Caco-2 (cell line): ENCODE data around the gene RAB3A. TPM values are rescaled to one million over a fixed set of nuclear protein-coding genes. Genes with fewer than 3 reads are reported as not detected.

Experiments used
- BruUV-seq: library from RNA; stranded (reverse); fragments of 400-500 nt; replicated peaks from 2 replicates; lab custom pipeline; 2021; lab: Mats Ljungman, UMichigan
- CTCF ChIA-PET: fragments of 300-600 bp; sonication (Branson Sonifier 250); formaldehyde crosslinking; loops from one replicate; lab custom pipeline; 2022; ENCODE audit warnings: antibody characterized with exemption; lab: Charles Lee
- POLR2A ChIA-PET: fragments of 300-600 bp; sonication (Branson Sonifier 250); formaldehyde crosslinking; loops from one replicate; lab custom pipeline; 2022; ENCODE audit warnings: antibody characterized with exemption; lab: Charles Lee
- DNase-seq, 2 experiments: peaks; one replicate each; pipeline versions ENCODE4 v3.0.0 to v3.0.0-alpha.2; 2020 to 2022
- H3K27me3 ChIP-seq: replicated peaks from 2 replicates; pipeline ENCODE4 v1.6.0; 2011; ENCODE audit warnings: low read length; ENCODE audit not compliant: control insufficient read depth, insufficient read depth
- H3K36me3 ChIP-seq: 2 replicates; pipeline ENCODE4 v1.5.1; 2011; ENCODE audit warnings: low read length; ENCODE audit not compliant: control insufficient read depth, insufficient read depth
- H3K4me1 ChIP-seq: fragments of 250-450 bp; sonication (Bioruptor Pico); 2 replicates; pipeline ENCODE4 v1.5.1; 2020; ENCODE audit warnings: mild to moderate bottlenecking
- H3K4me3 ChIP-seq: 2 replicates; pipeline ENCODE4 v1.5.1; 2011; ENCODE audit warnings: low read depth, mild to moderate bottlenecking, control low read depth, low read length
- H3K9me3 ChIP-seq: fragments of 250-450 bp; sonication (Bioruptor Pico); 2 replicates; pipeline ENCODE4 v1.5.1; 2020; ENCODE audit warnings: mild to moderate bottlenecking, moderate library complexity
- H3K27ac Mint-ChIP-seq: one replicate; pipeline ENCODE4 v1.8.0; 2022; ENCODE audit warnings: mixed read lengths; ENCODE audit not compliant: unreplicated experiment
- H3K27me3 Mint-ChIP-seq: one replicate; pipeline ENCODE4 v1.8.0; 2022; ENCODE audit warnings: mixed read lengths; ENCODE audit not compliant: insufficient read depth, unreplicated experiment
- H3K36me3 Mint-ChIP-seq: one replicate; pipeline ENCODE4 v1.8.0; 2022; ENCODE audit warnings: mild to moderate bottlenecking, mixed read lengths; ENCODE audit not compliant: insufficient read depth, unreplicated experiment
- H3K4me1 Mint-ChIP-seq: one replicate; pipeline ENCODE4 v1.8.0; 2022; ENCODE audit warnings: low read depth, mixed read lengths; ENCODE audit not compliant: unreplicated experiment
- H3K4me3 Mint-ChIP-seq: one replicate; pipeline ENCODE4 v1.8.0; 2022; ENCODE audit warnings: mild to moderate bottlenecking, moderate library complexity, mixed read lengths; ENCODE audit not compliant: unreplicated experiment
- H3K9me3 Mint-ChIP-seq: one replicate; pipeline ENCODE4 v1.8.0; 2022; ENCODE audit warnings: mixed read lengths; ENCODE audit not compliant: unreplicated experiment
- intact Hi-C: fragments of 100-400 bp; cut with micrococcal nuclease; formaldehyde crosslinking; loops from one replicate; pipeline ENCODE4 v1.10.0; 2022; ENCODE audit not compliant: unreplicated experiment
- total RNA-seq: library from RNA; stranded (reverse); gene quantifications from 2 replicates; pipeline ENCODE4 v1.2.3, GENCODE V29; 2022
- TF ChIP-seq, protein P1 (sequence below), 2 experiments: fragments of 200-600 bp in 1 of 2; IDR thresholded peaks; 1 replicate in 1 of 2; 2 replicates in 1 of 2; pipeline versions ENCODE4 v1.5.1 to v1.8.0; 2011 to 2022; ENCODE audit warnings: antibody characterized with exemption in 1 of 2, control low read depth in 1 of 2, inconsistent platforms in 1 of 2, low read depth in 1 of 2, low read length in 1 of 2, mild to moderate bottlenecking in 1 of 2, moderate library complexity in 1 of 2; ENCODE audit not compliant: insufficient read depth in 1 of 2, severe bottlenecking in 1 of 2, unreplicated experiment in 1 of 2

RAB3A gene
- total RNA-seq, 1 experiment from 2014 or later: 2.3 TPM

DNA sequence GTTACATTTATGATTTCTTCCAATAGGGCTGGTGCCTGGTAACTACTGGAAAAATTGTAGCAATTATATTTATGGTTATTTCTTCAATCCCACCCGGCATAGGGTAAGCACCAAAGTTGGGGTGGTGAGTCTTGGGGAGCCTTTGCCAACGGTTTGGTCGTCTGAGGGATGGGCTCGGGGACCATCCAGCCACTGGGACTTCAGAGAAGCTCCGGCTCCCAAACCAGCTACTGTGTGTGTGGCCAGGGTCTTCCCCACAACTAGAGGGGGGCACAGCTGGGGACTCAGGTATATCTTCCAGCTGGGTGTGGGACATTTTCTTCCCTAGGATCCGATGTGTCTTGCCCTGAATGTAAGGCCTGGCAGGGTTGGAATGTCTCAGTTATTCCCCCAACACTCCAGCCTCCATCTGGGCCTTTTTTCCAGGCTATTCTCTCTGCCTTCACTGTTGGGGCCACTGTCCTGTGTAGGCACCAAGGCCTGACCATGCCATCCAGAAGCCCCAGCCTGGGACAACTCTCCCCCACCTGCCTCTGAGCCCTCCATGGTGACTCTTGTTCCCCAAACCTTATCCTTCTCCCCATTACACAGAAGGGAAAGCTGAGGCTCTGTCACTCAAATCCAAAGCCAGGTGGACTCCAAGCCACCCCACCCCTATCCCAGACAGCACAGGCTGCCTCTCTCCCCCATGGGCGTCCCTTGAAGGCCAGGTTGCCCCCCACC is 31.4 kb downstream of the RAB3A start:
- Histone ChIP-seq H3K27me3 (no peaks in the 10 kb centered on the region), H3K9me3 (no peaks in the 10 kb centered on the region), H3K4me1 (0 out of 2 replicates have a peak, but pooled peaks cover 4% of the 10 kb centered on the region), H3K36me3 (peaks cover 1% of the 10 kb centered on the region), H3K4me3 (no peak overlapping the region)
- Mint-ChIP-seq H3K4me3 (peak overlapping the region; percentile 76), H3K27me3 (no peaks in the 10 kb centered on the region), H3K27ac (no peak overlapping the region), H3K36me3 (peaks cover 25% of the 10 kb centered on the region), H3K9me3 (no peaks in the 10 kb centered on the region), H3K4me1 (no peaks in the 10 kb centered on the region)
- POLR2A ChIA-PET: no interaction called here
- BruUV-seq: no TSS peak
- CTCF ChIA-PET: no interaction called here
- intact Hi-C loops: no loop called here
- no peak for DNase-seq
- TF ChIP-seq, protein P1, sequence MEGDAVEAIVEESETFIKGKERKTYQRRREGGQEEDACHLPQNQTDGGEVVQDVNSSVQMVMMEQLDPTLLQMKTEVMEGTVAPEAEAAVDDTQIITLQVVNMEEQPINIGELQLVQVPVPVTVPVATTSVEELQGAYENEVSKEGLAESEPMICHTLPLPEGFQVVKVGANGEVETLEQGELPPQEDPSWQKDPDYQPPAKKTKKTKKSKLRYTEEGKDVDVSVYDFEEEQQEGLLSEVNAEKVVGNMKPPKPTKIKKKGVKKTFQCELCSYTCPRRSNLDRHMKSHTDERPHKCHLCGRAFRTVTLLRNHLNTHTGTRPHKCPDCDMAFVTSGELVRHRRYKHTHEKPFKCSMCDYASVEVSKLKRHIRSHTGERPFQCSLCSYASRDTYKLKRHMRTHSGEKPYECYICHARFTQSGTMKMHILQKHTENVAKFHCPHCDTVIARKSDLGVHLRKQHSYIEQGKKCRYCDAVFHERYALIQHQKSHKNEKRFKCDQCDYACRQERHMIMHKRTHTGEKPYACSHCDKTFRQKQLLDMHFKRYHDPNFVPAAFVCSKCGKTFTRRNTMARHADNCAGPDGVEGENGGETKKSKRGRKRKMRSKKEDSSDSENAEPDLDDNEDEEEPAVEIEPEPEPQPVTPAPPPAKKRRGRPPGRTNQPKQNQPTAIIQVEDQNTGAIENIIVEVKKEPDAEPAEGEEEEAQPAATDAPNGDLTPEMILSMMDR (IDR thresholded peaks at IDR 0.05; ENCODE audit: insufficient read depth in 1 of 2, low read depth in 1 of 2, low read length in 1 of 2, severe bottlenecking in 1 of 2, unreplicated experiment in 1 of 2): no peak

DNA sequence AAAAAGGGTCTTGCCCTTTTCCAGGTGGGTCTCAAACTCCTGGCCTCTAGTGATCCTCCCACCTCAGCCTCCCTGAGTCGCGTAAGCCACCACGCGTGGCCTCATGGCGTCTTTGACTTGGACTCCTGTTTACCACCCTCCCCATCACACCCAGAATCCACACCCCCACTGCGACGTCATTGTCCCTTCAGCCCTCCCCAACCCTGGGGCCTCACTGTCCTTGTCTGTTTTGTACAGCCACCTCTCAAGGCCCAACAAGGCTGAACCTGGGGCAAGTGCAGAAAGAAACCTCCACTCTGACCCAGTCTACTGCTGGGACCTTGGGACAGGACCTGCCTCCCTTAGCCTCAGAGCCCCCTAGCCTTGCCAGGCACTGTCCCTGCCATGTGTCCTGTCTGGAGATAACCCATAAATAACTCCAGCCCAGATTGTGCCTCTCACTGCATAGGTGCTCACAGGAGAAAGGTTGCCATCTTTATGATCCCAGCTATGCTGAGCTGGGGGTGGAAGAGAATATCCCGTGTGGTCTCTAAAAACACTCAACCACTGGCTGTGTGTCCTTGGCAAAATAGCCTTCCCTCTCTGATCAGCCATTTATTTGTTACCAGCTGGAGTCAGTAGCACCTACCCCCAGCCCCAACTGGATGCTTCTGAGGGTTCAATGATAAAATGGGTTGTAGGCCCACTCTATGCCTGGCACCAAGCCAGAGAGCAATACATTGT is 32.1 kb downstream of the RAB3A start:
- Histone ChIP-seq H3K36me3 (peaks cover 1% of the 10 kb centered on the region), H3K9me3 (no peaks in the 10 kb centered on the region), H3K27me3 (no peaks in the 10 kb centered on the region), H3K4me3 (no peak overlapping the region), H3K4me1 (0 out of 2 replicates have a peak, but pooled peaks cover 4% of the 10 kb centered on the region)
- Mint-ChIP-seq H3K9me3 (no peaks in the 10 kb centered on the region), H3K4me3 (no peak overlapping the region), H3K27ac (no peak overlapping the region), H3K4me1 (no peaks in the 10 kb centered on the region), H3K27me3 (no peaks in the 10 kb centered on the region), H3K36me3 (peaks cover 30% of the 10 kb centered on the region)
- no peak for DNase-seq
- intact Hi-C loops: no loop called here
- ChIA-PET CTCF (no interaction called here), POLR2A (no interaction called here)
- BruUV-seq: no TSS peak
- TF ChIP-seq, protein P1 (IDR thresholded peaks at IDR 0.05; ENCODE audit: insufficient read depth in 1 of 2, low read depth in 1 of 2, low read length in 1 of 2, severe bottlenecking in 1 of 2, unreplicated experiment in 1 of 2): no peak

DNA sequence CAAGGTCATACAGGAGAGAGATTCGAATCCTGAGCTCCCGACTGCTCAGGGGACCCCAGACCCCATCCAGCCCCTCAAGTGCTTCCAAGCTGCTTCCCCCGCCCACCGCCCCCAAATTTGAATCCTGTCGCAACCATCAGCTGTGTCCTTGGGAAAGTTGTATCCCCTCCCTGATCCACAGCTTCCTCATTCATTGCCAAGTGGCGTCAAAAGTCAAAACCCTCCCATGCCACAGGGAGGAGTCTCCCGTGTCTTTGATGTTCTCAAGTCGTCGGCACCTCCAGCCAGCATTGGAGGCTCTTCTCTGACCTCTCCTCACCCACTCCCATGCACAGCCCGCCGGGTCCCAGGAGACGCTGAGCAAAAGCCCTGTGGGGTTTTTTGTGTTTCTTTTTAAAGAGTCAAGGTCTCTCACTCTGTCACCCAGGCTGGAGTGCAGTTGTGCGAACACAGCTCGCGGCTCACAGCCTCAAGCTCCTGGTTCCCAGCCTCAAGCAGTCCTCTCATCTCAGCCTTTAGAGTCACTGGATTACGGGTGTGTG is 33.1 kb downstream of the RAB3A start:
- Histone ChIP-seq H3K9me3 (no peaks in the 10 kb centered on the region), H3K36me3 (peaks cover 1% of the 10 kb centered on the region), H3K4me1 (0 out of 2 replicates have a peak, but pooled peaks cover 4% of the 10 kb centered on the region), H3K27me3 (no peaks in the 10 kb centered on the region), H3K4me3 (no peak overlapping the region)
- ChIA-PET POLR2A (interaction anchor here (0.7 kb wide), 1 partner anchor 18 kb away, joined by 7 read pairs; the partner anchor contains the start of gene PIK3R2), CTCF (interaction anchor here (0.6 to 1.1 kb wide), 4 partner anchors 22 to 1086 kb away, joined by 3 read pairs; partner anchors contain the start of gene MPV17L2)
- no TSS peak for BruUV-seq
- no peak for DNase-seq
- Mint-ChIP-seq H3K27me3 (no peaks in the 10 kb centered on the region), H3K36me3 (peaks cover 39% of the 10 kb centered on the region), H3K27ac (no peak overlapping the region), H3K9me3 (no peaks in the 10 kb centered on the region), H3K4me1 (no peaks in the 10 kb centered on the region), H3K4me3 (no peak overlapping the region)
- TF ChIP-seq, protein P1 (IDR thresholded peaks at IDR 0.05; ENCODE audit: insufficient read depth in 1 of 2, low read depth in 1 of 2, low read length in 1 of 2, severe bottlenecking in 1 of 2, unreplicated experiment in 1 of 2): no peak
- intact Hi-C loops: no loop called here
